ENCODE data around the gene IL16. TPM values are rescaled to one million over a fixed set of nuclear protein-coding genes. Genes with fewer than 3 reads are reported as not detected.

The IL16 gene
- total RNA-seq, 1 experiment from 2014 or later, result 0.81 TPM

- ATAC-seq (no peak), DNase-seq (ENCODE audit: low read depth, low spot score) (no peak)
- Histone ChIP-seq H3K4me3 (replicated peaks in 1 of 2; ENCODE audit: low read depth in 1 of 2, low read length in 2 of 2) (no peak overlapping the region), H4K20me1 (ENCODE audit: insufficient read depth) (no peaks in the 10 kb centered on the region), H3K27me3 (ENCODE audit: insufficient read depth, low read length) (no peaks in the 10 kb centered on the region), H3K9ac (ENCODE audit: low read length) (no peak overlapping the region), H3K27ac (ENCODE audit: low read depth, low read length) (no peak overlapping the region), H3K9me2 (ENCODE audit: insufficient read depth) (no peaks in the 10 kb centered on the region), H3K79me2 (ENCODE audit: insufficient read depth, low read length) (no peaks in the 10 kb centered on the region), H3K9me3 (ENCODE audit: control insufficient read depth in 1 of 2, insufficient read depth in 1 of 2, low read depth in 1 of 2, low read length in 2 of 2) (no peaks in the 10 kb centered on the region), H3K4me1 (ENCODE audit: control insufficient read depth in 1 of 2, insufficient read depth in 2 of 2, low read length in 2 of 2) (no peaks in the 10 kb centered on the region), H3K36me3 (ENCODE audit: control insufficient read depth in 1 of 2, insufficient read depth in 2 of 2, low read length in 2 of 2) (no peaks in the 10 kb centered on the region), H2AFZ (ENCODE audit: low read depth, low read length, poor library complexity, severe bottlenecking) (no peak overlapping the region), H3K4me2 (ENCODE audit: low read length) (no peak overlapping the region)
- BruUV-seq (replicated peaks), result no TSS peak
- intact Hi-C loops (cut with micrococcal nuclease), result no loop called here
- ChIA-PET RAD21 (ENCODE audit: low non-redundant PET in 1 of 2, low total read pairs in 2 of 2, uncharacterized antibody in 2 of 2, unreplicated experiment in 2 of 2) (no interaction called here), CTCF (interaction anchor here (1.5 kb wide), 1 partner anchor 65 kb away, joined by 3 read pairs; no protein-coding TSS in a partner anchor), POLR2A (no interaction called here)
- TF ChIP-seq JUND (IDR thresholded peaks at IDR 0.05), result no peak
- no peak for TF ChIP-seq RAD21 (IDR thresholded peaks at IDR 0.05; ENCODE audit: low read depth)
- TF ChIP-seq, protein P1, sequence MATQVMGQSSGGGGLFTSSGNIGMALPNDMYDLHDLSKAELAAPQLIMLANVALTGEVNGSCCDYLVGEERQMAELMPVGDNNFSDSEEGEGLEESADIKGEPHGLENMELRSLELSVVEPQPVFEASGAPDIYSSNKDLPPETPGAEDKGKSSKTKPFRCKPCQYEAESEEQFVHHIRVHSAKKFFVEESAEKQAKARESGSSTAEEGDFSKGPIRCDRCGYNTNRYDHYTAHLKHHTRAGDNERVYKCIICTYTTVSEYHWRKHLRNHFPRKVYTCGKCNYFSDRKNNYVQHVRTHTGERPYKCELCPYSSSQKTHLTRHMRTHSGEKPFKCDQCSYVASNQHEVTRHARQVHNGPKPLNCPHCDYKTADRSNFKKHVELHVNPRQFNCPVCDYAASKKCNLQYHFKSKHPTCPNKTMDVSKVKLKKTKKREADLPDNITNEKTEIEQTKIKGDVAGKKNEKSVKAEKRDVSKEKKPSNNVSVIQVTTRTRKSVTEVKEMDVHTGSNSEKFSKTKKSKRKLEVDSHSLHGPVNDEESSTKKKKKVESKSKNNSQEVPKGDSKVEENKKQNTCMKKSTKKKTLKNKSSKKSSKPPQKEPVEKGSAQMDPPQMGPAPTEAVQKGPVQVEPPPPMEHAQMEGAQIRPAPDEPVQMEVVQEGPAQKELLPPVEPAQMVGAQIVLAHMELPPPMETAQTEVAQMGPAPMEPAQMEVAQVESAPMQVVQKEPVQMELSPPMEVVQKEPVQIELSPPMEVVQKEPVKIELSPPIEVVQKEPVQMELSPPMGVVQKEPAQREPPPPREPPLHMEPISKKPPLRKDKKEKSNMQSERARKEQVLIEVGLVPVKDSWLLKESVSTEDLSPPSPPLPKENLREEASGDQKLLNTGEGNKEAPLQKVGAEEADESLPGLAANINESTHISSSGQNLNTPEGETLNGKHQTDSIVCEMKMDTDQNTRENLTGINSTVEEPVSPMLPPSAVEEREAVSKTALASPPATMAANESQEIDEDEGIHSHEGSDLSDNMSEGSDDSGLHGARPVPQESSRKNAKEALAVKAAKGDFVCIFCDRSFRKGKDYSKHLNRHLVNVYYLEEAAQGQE (IDR thresholded peaks at IDR 0.05; ENCODE audit: low read depth), result no peak
- no peak for TF ChIP-seq MAX (IDR thresholded peaks at IDR 0.05)
- TF ChIP-seq CBX3 (IDR thresholded peaks at IDR 0.05; ENCODE audit: low read depth), result no peak
Measured at GRCh38 chr15:81331600-81331999, 134.9 kb downstream of the IL16 start.

GRCh38 chr15:81332326-81332725, 135.6 kb downstream of the IL16 start:
- POLR2A ChIA-PET, result no interaction called here
- TF ChIP-seq ZBTB33 (IDR thresholded peaks at IDR 0.05; ENCODE audit: extremely low read depth, insufficient replicate concordance, low read length), result no peak
- TF ChIP-seq, protein P1 (IDR thresholded peaks at IDR 0.05; ENCODE audit: low read depth), result no peak
- no peak for TF ChIP-seq POLR2A (IDR thresholded peaks at IDR 0.05; ENCODE audit: borderline replicate concordance, extremely low read depth, insufficient read depth, insufficient read length)
- no peak for TF ChIP-seq ZFX (IDR thresholded peaks at IDR 0.05)
- no peak for TF ChIP-seq FOSL1 (IDR thresholded peaks at IDR 0.05; ENCODE audit: low read depth)
- TF ChIP-seq YY1 (IDR thresholded peaks at IDR 0.05; ENCODE audit: extremely low read depth, insufficient replicate concordance, low read depth, low read length), result no peak
- TF ChIP-seq RAD21 (IDR thresholded peaks at IDR 0.05; ENCODE audit: low read depth), result no peak
- TF ChIP-seq MAX (IDR thresholded peaks at IDR 0.05), result no peak

More at GRCh38 chr15:81332326-81332725, 135.6 kb downstream of the IL16 start:
- Histone ChIP-seq H3K9me2 (ENCODE audit: insufficient read depth) (no peaks in the 10 kb centered on the region), H3K4me3 (replicated peaks in 1 of 2; ENCODE audit: low read depth in 1 of 2, low read length in 2 of 2) (no peak overlapping the region), H3K9me3 (ENCODE audit: control insufficient read depth in 1 of 2, insufficient read depth in 1 of 2, low read depth in 1 of 2, low read length in 2 of 2) (no peaks in the 10 kb centered on the region), H3K4me2 (ENCODE audit: low read length) (no peak overlapping the region), H3K27me3 (ENCODE audit: insufficient read depth, low read length) (no peaks in the 10 kb centered on the region), H3K36me3 (ENCODE audit: control insufficient read depth in 1 of 2, insufficient read depth in 2 of 2, low read length in 2 of 2) (no peaks in the 10 kb centered on the region), H4K20me1 (ENCODE audit: insufficient read depth) (no peaks in the 10 kb centered on the region), H3K79me2 (ENCODE audit: insufficient read depth, low read length) (no peaks in the 10 kb centered on the region), H2AFZ (ENCODE audit: low read depth, low read length, poor library complexity, severe bottlenecking) (no peak overlapping the region), H3K27ac (ENCODE audit: low read depth, low read length) (no peak overlapping the region), H3K9ac (ENCODE audit: low read length) (no peak overlapping the region), H3K4me1 (ENCODE audit: control insufficient read depth in 1 of 2, insufficient read depth in 2 of 2, low read length in 2 of 2) (no peaks in the 10 kb centered on the region)
- intact Hi-C loops (cut with micrococcal nuclease), result no loop called here
- no peak for ATAC-seq
- RAD21 ChIA-PET (ENCODE audit: low non-redundant PET in 1 of 2, low total read pairs in 2 of 2, uncharacterized antibody in 2 of 2, unreplicated experiment in 2 of 2), result no interaction called here
- BruUV-seq (replicated peaks), result no TSS peak
- CTCF ChIA-PET, result no interaction called here
- DNase-seq (ENCODE audit: low read depth, low spot score), result no peak

All from HCT116 (cell line).